Measurements from ENCODE around the gene SDK2. TPM values are rescaled to one million over a fixed set of nuclear protein-coding genes. Genes with fewer than 3 reads are reported as not detected.

The SDK2 gene
- polyA plus RNA-seq, 2 of the 4 experiments (the other 2 are of a cell fraction): 0.36 to 0.57 TPM

DNA sequence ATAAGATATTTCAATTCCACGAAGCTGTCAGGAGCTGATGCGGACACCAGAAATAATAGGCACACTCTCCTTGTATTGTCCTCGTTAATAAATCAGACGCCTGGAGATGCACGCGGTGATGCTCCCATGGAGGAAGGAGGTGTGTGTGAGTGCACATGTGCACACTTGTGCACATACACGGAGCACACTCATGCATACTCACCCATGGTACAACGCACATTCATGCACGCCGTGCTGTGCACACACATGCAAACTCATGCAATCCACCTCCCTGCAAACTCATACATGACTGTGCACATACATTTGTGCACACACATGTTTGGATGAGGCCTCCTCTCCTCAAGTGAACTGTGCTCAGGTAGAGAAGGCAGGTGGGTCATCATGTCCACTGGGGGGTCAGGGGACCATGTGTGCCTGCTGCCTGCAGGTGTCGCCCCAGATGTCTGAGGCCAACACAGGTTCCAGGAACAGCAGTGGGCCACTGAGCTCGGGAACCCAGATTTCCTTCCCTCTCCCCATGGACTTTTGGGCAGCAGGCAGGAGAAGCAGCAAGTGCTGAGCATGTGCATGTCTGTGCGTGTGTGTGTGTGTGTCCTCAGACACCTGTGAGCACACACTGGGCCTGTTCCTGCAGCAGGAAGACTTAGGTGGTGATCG, 165.3 kb downstream of the SDK2 start:
- WGBS (ENCODE audit: missing lambda C conversion rate): 77% methylated on average over 13 of the region's 14 CpGs
- Histone ChIP-seq H3K4me1 (peaks cover 7% of the 10 kb centered on the region; the same call in 2 of the 3 replicates), H3K4me3 (no peak overlapping the region), H3K4me2 (no peak overlapping the region), H3K9me3 (no peaks in the 10 kb centered on the region), H3K27ac (no peak overlapping the region)
- TF ChIP-seq, protein P1, sequence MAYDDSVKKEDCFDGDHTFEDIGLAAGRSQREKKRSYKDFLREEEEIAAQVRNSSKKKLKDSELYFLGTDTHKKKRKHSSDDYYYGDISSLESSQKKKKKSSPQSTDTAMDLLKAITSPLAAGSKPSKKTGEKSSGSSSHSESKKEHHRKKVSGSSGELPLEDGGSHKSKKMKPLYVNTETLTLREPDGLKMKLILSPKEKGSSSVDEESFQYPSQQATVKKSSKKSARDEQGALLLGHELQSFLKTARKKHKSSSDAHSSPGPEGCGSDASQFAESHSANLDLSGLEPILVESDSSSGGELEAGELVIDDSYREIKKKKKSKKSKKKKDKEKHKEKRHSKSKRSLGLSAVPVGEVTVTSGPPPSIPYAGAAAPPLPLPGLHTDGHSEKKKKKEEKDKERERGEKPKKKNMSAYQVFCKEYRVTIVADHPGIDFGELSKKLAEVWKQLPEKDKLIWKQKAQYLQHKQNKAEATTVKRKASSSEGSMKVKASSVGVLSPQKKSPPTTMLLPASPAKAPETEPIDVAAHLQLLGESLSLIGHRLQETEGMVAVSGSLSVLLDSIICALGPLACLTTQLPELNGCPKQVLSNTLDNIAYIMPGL (CRISPR knock-in tag; IDR thresholded peaks at IDR 0.05; ENCODE audit: borderline replicate concordance): no peak
- TF ChIP-seq ZFP36 (IDR thresholded peaks at IDR 0.05; ENCODE audit: borderline replicate concordance, partially characterized antibody) (no peak), KDM1A (IDR thresholded peaks at IDR 0.05; ENCODE audit: low read depth) (no peak), SMC3 (IDR thresholded peaks at IDR 0.05) (peak; percentile 33; the same call in 2 of the 3 replicates), BHLHE40 (IDR thresholded peaks at IDR 0.05; ENCODE audit: low read depth, low read length) (no peak), RAD21 (conservative IDR thresholded peaks at IDR 0.05 in 1 of 2, IDR thresholded peaks at IDR 0.05 in 1 of 2) (peak; percentile 33 to 41; a peak in 4 of 5 replicates), HOXA7 (CRISPR knock-in tag; IDR thresholded peaks at IDR 0.05) (no peak), NR3C1 (IDR thresholded peaks at IDR 0.05) (no peak), MAZ (IDR thresholded peaks at IDR 0.05; ENCODE audit: borderline replicate concordance, low read depth, low read length) (no peak), CHD4 (IDR thresholded peaks at IDR 0.05; ENCODE audit: borderline replicate concordance) (no peak), GATA3 (IDR thresholded peaks at IDR 0.05; ENCODE audit: borderline replicate concordance) (no peak), RCOR1 (IDR thresholded peaks at IDR 0.05; ENCODE audit: low read depth, low read length) (no peak), CEBPB (IDR thresholded peaks at IDR 0.05) (no peak), POLR2A (IDR thresholded peaks at IDR 0.05; ENCODE audit: low read length) (no peak), NPAS2 (CRISPR knock-in tag; IDR thresholded peaks at IDR 0.05; ENCODE audit: borderline replicate concordance) (no peak)
- TF ChIP-seq, protein P2, sequence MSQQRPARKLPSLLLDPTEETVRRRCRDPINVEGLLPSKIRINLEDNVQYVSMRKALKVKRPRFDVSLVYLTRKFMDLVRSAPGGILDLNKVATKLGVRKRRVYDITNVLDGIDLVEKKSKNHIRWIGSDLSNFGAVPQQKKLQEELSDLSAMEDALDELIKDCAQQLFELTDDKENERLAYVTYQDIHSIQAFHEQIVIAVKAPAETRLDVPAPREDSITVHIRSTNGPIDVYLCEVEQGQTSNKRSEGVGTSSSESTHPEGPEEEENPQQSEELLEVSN (IDR thresholded peaks at IDR 0.05; ENCODE audit: borderline replicate concordance, low read depth): no peak
- TF ChIP-seq, protein P3, sequence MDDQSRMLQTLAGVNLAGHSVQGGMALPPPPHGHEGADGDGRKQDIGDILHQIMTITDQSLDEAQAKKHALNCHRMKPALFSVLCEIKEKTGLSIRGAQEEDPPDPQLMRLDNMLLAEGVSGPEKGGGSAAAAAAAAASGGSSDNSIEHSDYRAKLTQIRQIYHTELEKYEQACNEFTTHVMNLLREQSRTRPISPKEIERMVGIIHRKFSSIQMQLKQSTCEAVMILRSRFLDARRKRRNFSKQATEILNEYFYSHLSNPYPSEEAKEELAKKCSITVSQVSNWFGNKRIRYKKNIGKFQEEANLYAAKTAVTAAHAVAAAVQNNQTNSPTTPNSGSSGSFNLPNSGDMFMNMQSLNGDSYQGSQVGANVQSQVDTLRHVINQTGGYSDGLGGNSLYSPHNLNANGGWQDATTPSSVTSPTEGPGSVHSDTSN (IDR thresholded peaks at IDR 0.05): no peak
- TF ChIP-seq, protein P4, sequence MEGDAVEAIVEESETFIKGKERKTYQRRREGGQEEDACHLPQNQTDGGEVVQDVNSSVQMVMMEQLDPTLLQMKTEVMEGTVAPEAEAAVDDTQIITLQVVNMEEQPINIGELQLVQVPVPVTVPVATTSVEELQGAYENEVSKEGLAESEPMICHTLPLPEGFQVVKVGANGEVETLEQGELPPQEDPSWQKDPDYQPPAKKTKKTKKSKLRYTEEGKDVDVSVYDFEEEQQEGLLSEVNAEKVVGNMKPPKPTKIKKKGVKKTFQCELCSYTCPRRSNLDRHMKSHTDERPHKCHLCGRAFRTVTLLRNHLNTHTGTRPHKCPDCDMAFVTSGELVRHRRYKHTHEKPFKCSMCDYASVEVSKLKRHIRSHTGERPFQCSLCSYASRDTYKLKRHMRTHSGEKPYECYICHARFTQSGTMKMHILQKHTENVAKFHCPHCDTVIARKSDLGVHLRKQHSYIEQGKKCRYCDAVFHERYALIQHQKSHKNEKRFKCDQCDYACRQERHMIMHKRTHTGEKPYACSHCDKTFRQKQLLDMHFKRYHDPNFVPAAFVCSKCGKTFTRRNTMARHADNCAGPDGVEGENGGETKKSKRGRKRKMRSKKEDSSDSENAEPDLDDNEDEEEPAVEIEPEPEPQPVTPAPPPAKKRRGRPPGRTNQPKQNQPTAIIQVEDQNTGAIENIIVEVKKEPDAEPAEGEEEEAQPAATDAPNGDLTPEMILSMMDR (IDR thresholded peaks at IDR 0.05): peak; percentile 34; the same call in 2 of the 3 replicates
- CTCF ChIA-PET: interaction anchor here (0.6 to 2.9 kb wide), 9 partner anchors 10 to 721 kb away, joined by 3 to 15 read pairs (median 3); no protein-coding TSS in a partner anchor
- FAIRE-seq (peak; percentile 32), ATAC-seq (peak in 1 of 2 experiments; percentile 74; a peak in 4 of 6 replicates), DNase-seq (ENCODE audit: low read depth in 1 of 2, low spot score in 1 of 2) (peak; percentile 26 to 36)
- POLR2A ChIA-PET: interaction anchor here (0.6 kb wide), 1 partner anchor 12 kb away, joined by 5 read pairs; no protein-coding TSS in a partner anchor

DNA sequence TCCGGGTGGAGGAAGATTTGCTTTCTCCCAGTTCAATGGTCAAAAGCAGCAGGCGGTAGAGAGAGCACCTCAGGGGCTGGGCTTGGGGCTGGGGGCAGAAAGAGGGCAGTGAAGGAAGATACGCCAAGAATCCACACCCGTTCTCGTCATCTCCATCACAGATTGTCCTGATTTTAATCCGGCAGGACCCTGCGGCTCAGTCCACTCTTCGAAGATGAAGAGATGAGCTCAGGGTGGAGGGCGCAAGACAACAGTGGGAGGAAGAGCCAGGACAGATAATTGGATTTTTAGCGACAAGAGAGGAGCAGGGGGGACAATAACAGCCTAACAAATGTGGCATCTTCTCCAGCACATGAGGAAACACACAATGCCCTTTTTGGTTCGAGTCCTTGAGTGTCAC, 165.9 kb downstream of the SDK2 start:
- Histone ChIP-seq H3K4me1 (peaks cover 8% of the 10 kb centered on the region; the same call in 2 of the 3 replicates), H3K4me2 (no peak overlapping the region), H3K9me3 (no peaks in the 10 kb centered on the region; the same call in 2 of the 3 replicates), H3K4me3 (no peak overlapping the region), H3K27ac (no peak overlapping the region)
- CTCF ChIA-PET: interaction anchor here (1.2 to 2.9 kb wide), 5 partner anchors 10 to 721 kb away, joined by 3 to 15 read pairs (median 3); no protein-coding TSS in a partner anchor
- POLR2A ChIA-PET: interaction anchor here (0.6 kb wide), 1 partner anchor 13 kb away, joined by 5 read pairs; no protein-coding TSS in a partner anchor
- TF ChIP-seq JUN (IDR thresholded peaks at IDR 0.05) (no peak), CHD4 (IDR thresholded peaks at IDR 0.05; ENCODE audit: borderline replicate concordance) (no peak), USF2 (IDR thresholded peaks at IDR 0.05) (no peak)
- ATAC-seq (no peak), DNase-seq (ENCODE audit: low read depth in 1 of 2, low spot score in 1 of 2) (no peak), FAIRE-seq (no peak)
- 66% methylated on average over 11 of the region's 11 CpGs for WGBS (ENCODE audit: missing lambda C conversion rate)

All from A549 (cell line).